NCI-H2196 (cell line): ENCODE results near the gene STAB1.

Source experiments
- DNase-seq: peaks from one replicate; lab custom pipeline; 2025; ENCODE audit not compliant: unreplicated experiment; lab: John Stamatoyannopoulos, UW

STAB1 gene

DNA sequence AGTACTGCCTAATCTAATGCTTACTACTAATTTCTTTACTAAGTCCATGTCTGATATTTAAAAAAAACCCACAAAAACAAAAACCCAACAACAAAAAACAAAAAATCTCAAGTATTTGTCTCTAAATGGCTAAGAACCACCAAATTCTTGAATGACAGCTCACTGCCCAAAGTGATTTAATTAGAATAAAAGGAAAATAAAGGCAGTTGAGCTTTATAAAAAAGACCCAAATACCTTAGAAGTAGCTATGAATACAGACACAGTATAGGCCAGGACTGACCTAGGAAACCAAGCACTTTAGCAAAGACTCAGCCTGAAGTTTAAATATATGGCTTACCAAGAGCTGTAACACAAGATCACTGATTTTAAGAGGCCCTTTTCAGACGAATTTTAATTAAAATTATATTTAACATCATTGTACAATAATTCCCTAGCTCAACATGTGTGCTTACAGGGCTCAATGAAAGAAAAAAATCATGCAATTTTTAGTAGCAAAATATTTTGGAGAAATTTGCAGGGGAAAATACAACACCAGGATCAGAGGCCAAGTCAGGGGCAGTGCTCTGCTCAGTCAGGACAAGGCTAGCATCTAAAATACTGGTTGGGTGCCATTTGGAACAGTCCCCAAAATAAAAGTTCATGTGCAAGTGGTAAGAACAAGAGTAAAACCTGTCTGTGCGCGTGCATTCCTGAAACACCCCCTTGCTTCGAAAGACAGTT is 66.0 kb downstream of the STAB1 start:
- no peak for DNase-seq

GRCh38 chr3:52563984-52564383 is 68.8 kb downstream of the STAB1 start:
- DNase-seq = no peak

DNA sequence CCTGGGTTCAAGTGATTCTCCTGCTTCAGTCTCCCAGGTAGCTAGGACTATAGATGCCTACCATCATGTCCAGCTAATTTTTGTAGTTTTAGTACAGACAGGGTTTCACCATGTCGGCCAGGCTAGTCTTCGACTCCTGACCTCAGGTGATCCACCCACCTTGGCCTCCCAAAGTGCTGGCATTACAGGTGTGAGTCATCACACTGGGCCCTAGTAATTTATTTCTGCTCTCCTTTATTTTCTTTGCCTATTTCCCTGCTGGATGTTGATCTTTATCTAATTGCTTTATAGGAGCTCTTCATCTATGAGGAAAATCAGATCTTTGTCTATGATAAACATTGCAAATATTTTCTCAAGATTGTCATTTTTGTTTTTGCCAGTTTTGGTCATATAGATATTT is 72.9 kb downstream of the STAB1 start:
- no peak for DNase-seq

DNA sequence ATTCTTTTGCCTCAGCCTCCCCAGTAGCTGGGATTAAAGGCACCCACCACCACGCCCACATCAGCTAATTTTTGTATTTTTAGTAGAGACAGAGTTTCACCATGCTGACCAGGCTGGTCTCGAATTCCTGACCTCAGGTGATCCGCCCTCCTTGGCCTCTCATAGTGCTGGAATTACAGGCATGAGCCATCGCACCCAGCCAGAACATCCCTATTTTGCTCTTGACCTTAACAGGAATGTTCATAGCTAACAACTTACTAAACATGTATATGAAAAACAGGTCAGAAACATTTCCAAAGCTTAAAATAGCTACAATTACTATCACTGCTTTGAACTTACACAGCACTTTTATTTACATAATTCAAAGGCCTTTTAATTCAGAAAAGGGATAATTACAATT is 74.9 kb downstream of the STAB1 start:
- DNase-seq = no peak

DNA sequence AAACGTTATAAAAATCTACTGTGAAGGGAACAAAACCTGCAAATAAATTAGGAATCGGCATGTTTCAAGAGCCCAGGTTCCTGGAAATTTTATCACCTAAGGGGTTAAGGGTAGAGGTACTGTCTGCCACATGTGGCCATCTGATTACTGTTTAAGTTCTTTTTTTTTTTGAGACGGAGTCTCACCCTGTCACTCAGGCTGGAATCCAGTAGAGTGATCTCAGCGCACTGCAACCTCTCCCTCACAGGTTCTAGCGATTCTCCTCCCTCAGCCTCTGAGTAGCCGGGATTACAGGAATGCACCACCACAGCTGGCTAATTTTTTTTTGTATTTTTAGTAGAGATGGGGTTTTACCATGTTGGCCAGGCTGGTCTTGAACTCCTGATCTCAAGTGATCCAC is 77.1 kb downstream of the STAB1 start:
- DNase-seq = no peak
